ENCODE measurements around the gene TBL1X. TPM values are rescaled to one million over a fixed set of nuclear protein-coding genes. Genes with fewer than 3 reads are reported as not detected.

TBL1X gene
- total and polyA plus RNA-seq, 2 experiments from 2014 or later = 8.7 to 26.9 TPM

DNA sequence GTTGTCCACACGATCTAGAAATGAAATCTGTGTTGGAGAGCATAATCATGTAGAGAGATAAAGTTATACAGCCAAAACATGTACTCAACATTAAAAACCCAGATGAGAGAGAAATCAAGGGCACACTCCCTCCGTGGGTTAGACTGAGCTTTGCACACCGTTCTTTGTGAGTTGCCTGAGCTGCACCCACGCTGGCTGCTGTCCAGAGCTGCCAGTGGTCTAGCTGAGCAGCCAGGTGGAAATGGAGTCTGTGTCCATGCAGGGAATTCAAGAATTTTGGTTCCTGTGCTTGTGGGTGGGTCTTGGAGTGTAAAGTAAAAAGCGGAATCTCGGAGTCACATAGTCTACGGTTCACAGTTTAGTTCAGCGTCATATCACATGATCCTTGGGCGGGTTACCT lies 216.2 kb downstream of the TBL1X start (continued):
- TF ChIP-seq, protein P1, sequence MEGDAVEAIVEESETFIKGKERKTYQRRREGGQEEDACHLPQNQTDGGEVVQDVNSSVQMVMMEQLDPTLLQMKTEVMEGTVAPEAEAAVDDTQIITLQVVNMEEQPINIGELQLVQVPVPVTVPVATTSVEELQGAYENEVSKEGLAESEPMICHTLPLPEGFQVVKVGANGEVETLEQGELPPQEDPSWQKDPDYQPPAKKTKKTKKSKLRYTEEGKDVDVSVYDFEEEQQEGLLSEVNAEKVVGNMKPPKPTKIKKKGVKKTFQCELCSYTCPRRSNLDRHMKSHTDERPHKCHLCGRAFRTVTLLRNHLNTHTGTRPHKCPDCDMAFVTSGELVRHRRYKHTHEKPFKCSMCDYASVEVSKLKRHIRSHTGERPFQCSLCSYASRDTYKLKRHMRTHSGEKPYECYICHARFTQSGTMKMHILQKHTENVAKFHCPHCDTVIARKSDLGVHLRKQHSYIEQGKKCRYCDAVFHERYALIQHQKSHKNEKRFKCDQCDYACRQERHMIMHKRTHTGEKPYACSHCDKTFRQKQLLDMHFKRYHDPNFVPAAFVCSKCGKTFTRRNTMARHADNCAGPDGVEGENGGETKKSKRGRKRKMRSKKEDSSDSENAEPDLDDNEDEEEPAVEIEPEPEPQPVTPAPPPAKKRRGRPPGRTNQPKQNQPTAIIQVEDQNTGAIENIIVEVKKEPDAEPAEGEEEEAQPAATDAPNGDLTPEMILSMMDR (conservative IDR thresholded peaks at IDR 0.05; ENCODE audit: low read depth in 2 of 2) = no peak
- TF ChIP-seq, protein P2, sequence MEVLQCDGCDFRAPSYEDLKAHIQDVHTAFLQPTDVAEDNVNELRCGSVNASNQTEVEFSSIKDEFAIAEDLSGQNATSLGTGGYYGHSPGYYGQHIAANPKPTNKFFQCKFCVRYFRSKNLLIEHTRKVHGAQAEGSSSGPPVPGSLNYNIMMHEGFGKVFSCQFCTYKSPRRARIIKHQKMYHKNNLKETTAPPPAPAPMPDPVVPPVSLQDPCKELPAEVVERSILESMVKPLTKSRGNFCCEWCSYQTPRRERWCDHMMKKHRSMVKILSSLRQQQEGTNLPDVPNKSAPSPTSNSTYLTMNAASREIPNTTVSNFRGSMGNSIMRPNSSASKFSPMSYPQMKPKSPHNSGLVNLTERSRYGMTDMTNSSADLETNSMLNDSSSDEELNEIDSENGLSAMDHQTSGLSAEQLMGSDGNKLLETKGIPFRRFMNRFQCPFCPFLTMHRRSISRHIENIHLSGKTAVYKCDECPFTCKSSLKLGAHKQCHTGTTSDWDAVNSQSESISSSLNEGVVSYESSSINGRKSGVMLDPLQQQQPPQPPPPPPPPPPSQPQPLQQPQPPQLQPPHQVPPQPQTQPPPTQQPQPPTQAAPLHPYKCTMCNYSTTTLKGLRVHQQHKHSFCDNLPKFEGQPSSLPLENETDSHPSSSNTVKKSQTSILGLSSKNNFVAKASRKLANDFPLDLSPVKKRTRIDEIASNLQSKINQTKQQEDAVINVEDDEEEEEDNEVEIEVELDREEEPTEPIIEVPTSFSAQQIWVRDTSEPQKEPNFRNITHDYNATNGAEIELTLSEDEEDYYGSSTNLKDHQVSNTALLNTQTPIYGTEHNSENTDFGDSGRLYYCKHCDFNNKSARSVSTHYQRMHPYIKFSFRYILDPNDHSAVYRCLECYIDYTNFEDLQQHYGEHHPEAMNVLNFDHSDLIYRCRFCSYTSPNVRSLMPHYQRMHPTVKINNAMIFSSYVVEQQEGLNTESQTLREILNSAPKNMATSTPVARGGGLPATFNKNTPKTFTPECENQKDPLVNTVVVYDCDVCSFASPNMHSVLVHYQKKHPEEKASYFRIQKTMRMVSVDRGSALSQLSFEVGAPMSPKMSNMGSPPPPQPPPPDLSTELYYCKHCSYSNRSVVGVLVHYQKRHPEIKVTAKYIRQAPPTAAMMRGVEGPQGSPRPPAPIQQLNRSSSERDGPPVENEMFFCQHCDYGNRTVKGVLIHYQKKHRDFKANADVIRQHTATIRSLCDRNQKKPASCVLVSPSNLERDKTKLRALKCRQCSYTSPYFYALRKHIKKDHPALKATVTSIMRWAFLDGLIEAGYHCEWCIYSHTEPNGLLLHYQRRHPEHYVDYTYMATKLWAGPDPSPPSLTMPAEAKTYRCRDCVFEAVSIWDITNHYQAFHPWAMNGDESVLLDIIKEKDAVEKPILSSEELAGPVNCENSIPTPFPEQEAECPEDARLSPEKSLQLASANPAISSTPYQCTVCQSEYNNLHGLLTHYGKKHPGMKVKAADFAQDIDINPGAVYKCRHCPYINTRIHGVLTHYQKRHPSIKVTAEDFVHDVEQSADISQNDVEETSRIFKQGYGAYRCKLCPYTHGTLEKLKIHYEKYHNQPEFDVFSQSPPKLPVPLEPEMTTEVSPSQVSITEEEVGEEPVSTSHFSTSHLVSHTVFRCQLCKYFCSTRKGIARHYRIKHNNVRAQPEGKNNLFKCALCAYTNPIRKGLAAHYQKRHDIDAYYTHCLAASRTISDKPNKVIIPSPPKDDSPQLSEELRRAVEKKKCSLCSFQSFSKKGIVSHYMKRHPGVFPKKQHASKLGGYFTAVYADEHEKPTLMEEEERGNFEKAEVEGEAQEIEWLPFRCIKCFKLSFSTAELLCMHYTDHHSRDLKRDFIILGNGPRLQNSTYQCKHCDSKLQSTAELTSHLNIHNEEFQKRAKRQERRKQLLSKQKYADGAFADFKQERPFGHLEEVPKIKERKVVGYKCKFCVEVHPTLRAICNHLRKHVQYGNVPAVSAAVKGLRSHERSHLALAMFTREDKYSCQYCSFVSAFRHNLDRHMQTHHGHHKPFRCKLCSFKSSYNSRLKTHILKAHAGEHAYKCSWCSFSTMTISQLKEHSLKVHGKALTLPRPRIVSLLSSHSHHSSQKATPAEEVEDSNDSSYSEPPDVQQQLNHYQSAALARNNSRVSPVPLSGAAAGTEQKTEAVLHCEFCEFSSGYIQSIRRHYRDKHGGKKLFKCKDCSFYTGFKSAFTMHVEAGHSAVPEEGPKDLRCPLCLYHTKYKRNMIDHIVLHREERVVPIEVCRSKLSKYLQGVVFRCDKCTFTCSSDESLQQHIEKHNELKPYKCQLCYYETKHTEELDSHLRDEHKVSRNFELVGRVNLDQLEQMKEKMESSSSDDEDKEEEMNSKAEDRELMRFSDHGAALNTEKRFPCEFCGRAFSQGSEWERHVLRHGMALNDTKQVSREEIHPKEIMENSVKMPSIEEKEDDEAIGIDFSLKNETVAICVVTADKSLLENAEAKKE (CRISPR knock-in tag; IDR thresholded peaks at IDR 0.05) = no peak

DNA sequence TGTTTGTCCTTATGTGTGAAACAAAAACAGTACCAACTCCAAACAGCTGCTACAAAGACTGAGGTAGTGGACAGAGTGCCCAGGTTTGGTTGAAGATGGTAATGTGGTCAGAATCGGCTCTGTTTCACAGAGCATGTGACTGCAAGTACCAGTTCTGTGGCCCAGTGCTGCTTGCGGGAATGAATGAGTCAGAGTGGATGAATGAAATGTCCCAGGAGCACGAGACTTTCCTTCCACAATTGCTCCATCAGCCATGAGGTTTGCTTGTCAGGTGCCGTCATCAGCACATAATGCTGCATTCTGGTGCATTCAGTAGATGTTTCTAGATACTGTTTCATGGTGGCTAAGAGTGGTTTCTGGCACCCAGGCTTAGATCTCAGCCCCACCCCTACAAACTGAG lies 216.6 kb downstream of the TBL1X start:
- no peak for DNase-seq (ENCODE audit: low spot score)
- Mint-ChIP-seq H3K27me3 (ENCODE audit: insufficient read depth, low read depth, poor library complexity) (peaks cover under 1% of the 10 kb centered on the region), H3K27ac (no peak overlapping the region), H3K4me1 (peaks cover 11% of the 10 kb centered on the region), H3K36me3 (ENCODE audit: low read depth) (peaks cover 13% of the 10 kb centered on the region), H3K9me3 (no peaks in the 10 kb centered on the region; the same call in 2 of the 3 replicates), H3K4me3 (no peak overlapping the region)
- no peaks in the 10 kb centered on the region for H3K79me2 ChIP-seq (replicated peaks; ENCODE audit: insufficient read depth)
- no peak overlapping the region for H3K4me2 ChIP-seq
- ATAC-seq = no peak
- no peaks in the 10 kb centered on the region for H4K20me1 ChIP-seq (replicated peaks; ENCODE audit: insufficient read depth)
- no peaks in the 10 kb centered on the region for H3F3A ChIP-seq (replicated peaks; ENCODE audit: low read depth)
- H3K27ac ChIP-seq (ENCODE audit: low read depth) = no peak overlapping the region
- no peaks in the 10 kb centered on the region for H3K9me2 ChIP-seq (ENCODE audit: insufficient read depth)
- no peaks in the 10 kb centered on the region for H3K36me3 ChIP-seq (ENCODE audit: insufficient read depth)
- no peak overlapping the region for H3K4me3 ChIP-seq
- H2AFZ ChIP-seq = no peak overlapping the region
- no peaks in the 10 kb centered on the region for H3K27me3 ChIP-seq (ENCODE audit: insufficient read depth)
- no peaks in the 10 kb centered on the region for H3K4me1 ChIP-seq (ENCODE audit: insufficient read depth)
- TF ChIP-seq, protein P3, sequence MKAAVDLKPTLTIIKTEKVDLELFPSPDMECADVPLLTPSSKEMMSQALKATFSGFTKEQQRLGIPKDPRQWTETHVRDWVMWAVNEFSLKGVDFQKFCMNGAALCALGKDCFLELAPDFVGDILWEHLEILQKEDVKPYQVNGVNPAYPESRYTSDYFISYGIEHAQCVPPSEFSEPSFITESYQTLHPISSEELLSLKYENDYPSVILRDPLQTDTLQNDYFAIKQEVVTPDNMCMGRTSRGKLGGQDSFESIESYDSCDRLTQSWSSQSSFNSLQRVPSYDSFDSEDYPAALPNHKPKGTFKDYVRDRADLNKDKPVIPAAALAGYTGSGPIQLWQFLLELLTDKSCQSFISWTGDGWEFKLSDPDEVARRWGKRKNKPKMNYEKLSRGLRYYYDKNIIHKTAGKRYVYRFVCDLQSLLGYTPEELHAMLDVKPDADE (IDR thresholded peaks at IDR 0.05) = no peak
- no peak for TF ChIP-seq JUNB (IDR thresholded peaks at IDR 0.05; ENCODE audit: unreplicated experiment)
- TF ChIP-seq, protein P1 (conservative IDR thresholded peaks at IDR 0.05; ENCODE audit: low read depth in 2 of 2) = no peak
- TF ChIP-seq CREB1 (CRISPR knock-in tag; IDR thresholded peaks at IDR 0.05; ENCODE audit: low read depth) = no peak
- TF ChIP-seq EZH2 (IDR thresholded peaks at IDR 0.05; ENCODE audit: low read depth, unreplicated experiment) = no peak

Measured in GM23338 (cell line).